Muscle of leg (tissue), 11 donors: ENCODE results near the gene EIF4G1. TPM values are rescaled to one million over a fixed set of nuclear protein-coding genes. Genes with fewer than 3 reads are reported as not detected.

Source experiments
- DNase-seq: peaks from one replicate; pipeline ENCODE4 v3.0.0; 2013
- H3K27ac ChIP-seq: one replicate; pipeline ENCODE4 v1.5.1; 2013; ENCODE audit warnings: mild to moderate bottlenecking, low read length, control low read depth
- H3K27me3 ChIP-seq: one replicate; pipeline ENCODE4 v1.6.1; 2013; ENCODE audit warnings: low read length; ENCODE audit not compliant: control insufficient read depth, insufficient read depth
- H3K36me3 ChIP-seq: one replicate; pipeline ENCODE4 v1.6.1; 2013; ENCODE audit warnings: low read length; ENCODE audit not compliant: control insufficient read depth, insufficient read depth
- H3K4me1 ChIP-seq: one replicate; pipeline ENCODE4 v1.6.1; 2013; ENCODE audit warnings: low read length; ENCODE audit not compliant: control insufficient read depth, insufficient read depth
- H3K4me3 ChIP-seq: one replicate; pipeline ENCODE4 v1.5.1; 2013; ENCODE audit warnings: low read length, control low read depth
- H3K9me3 ChIP-seq: replicated peaks from 2 replicates; pipeline ENCODE4 v1.6.1; 2013; ENCODE audit warnings: low read depth, low read length; ENCODE audit not compliant: control insufficient read depth
- WGBS: methylation state at CpG from one replicate; pipeline ENCODE4 v1.1.5; 2013; ENCODE audit warnings: missing lambda C conversion rate; ENCODE audit not compliant: insufficient coverage; 5-methylcytosine and 5-hydroxymethylcytosine counted together
- polyA plus RNA-seq, 8 donors: library from polyadenylated mRNA; unstranded; fragments of 120-200 nt; gene quantifications; one replicate each; pipeline versions ENCODE4 v1.2.1 to v1.2.3, GENCODE V29; 2013; ENCODE audit warnings: inconsistent platforms in 1 of 8, low replicate concordance in 1 of 8; ENCODE audit not compliant: insufficient read length in 8 of 8, insufficient read depth in 1 of 8
- total RNA-seq: library from RNA; stranded (reverse); fragments of 120-200 nt; gene quantifications from one replicate; pipeline ENCODE4 v1.2.4, GENCODE V29; 2013

The EIF4G1 gene
- total and polyA plus RNA-seq, 9 donors = 115 to 242 (median 193) TPM

- Histone ChIP-seq H3K36me3 (peaks cover 18% of the 10 kb centered on the region), H3K27me3 (no peaks in the 10 kb centered on the region), H3K27ac (no peak overlapping the region), H3K4me3 (no peak overlapping the region), H3K9me3 (no peaks in the 10 kb centered on the region), H3K4me1 (peaks cover 20% of the 10 kb centered on the region)
- no peak for DNase-seq
- WGBS = 82% methylated on average over 6 of the region's 10 CpGs
These were observed 35.4 kb downstream of the EIF4G1 start for GRCh38 chr3:184349563-184350470.

DNA sequence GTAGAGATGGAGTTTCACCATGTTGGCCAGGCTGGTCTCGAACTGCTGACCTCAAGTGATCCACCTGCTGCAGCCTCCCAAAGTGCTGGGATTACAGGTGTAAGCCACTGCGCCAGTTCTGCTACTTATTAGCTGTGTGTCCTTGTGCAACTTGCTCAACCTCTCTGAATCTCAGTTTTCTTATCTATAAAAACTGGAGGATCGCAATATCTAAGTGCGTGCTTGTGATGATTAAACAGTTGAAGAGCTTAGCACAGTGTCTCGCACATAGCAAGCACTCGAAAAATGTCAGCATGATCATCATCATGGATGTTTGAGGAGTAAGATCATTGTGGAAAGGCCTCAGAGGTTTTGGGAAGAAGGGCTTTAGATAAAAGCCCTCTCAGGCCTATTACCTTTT, 36.2 kb downstream of the EIF4G1 start:
- H3K4me3 ChIP-seq = no peak overlapping the region
- H3K4me1 ChIP-seq = peaks cover 16% of the 10 kb centered on the region
- H3K27ac ChIP-seq = no peak overlapping the region
- H3K36me3 ChIP-seq = peaks cover 20% of the 10 kb centered on the region
- 87% methylated on average over 6 of the region's 6 CpGs for whole genome bisulfite sequencing
- H3K9me3 ChIP-seq = no peaks in the 10 kb centered on the region
- H3K27me3 ChIP-seq = no peaks in the 10 kb centered on the region
- DNase-seq = no peak

DNA sequence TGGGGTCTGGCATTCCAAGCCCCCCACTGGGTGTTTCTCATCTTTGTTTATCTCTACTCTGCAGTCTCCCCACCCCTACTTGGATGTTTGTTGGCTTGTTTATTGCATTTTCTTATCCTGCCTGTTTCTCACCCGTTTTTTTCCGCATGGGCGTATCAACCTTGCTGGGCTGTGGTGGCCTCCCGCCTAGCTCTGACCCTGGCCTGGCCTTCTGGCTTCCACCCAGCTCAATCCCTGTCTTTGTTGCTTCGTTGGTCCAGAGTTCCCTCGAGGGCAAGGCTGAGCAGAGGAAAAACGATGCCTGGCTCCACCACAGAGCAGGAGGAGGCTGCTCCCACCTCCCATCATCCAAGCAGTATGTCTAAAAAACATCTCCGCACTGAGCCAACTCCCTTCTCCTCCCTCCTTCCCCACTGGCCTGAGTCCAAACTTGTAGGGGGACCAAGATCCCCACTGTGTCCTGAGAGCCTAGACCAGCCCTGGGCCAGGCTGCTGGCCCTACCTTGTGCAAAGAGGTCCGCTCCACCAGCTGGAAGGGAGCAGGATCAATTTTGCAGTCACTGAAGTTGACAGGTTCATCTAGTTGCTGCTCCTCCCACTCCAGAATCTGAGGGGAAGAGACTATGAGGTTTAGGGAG, 37.2 kb downstream of the EIF4G1 start:
- WGBS = 27% methylated on average over 7 of the region's 9 CpGs
- no peaks in the 10 kb centered on the region for H3K9me3 ChIP-seq
- no peak for DNase-seq
- peaks cover 13% of the 10 kb centered on the region for H3K4me1 ChIP-seq
- no peak overlapping the region for H3K27ac ChIP-seq
- no peaks in the 10 kb centered on the region for H3K27me3 ChIP-seq
- H3K4me3 ChIP-seq = no peak overlapping the region
- H3K36me3 ChIP-seq = peaks cover 21% of the 10 kb centered on the region

GRCh38 chr3:184352149-184352785, 37.9 kb downstream of the EIF4G1 start:
- no peak for DNase-seq
- no peaks in the 10 kb centered on the region for H3K9me3 ChIP-seq
- WGBS = 88% methylated on average over 12 of the region's 15 CpGs

GRCh38 chr3:184352897-184353545, 38.6 kb downstream of the EIF4G1 start:
- Histone ChIP-seq H3K27me3 (no peaks in the 10 kb centered on the region), H3K27ac (no peak overlapping the region), H3K4me3 (no peak overlapping the region), H3K4me1 (peaks cover 8% of the 10 kb centered on the region), H3K9me3 (no peaks in the 10 kb centered on the region), H3K36me3 (peaks cover 31% of the 10 kb centered on the region)
- 81% methylated on average over 2 of the region's 11 CpGs for WGBS
- no peak for DNase-seq

More at GRCh38 chr3:184352149-184352785, 37.9 kb downstream of the EIF4G1 start:
- H3K27ac ChIP-seq = no peak overlapping the region
- no peaks in the 10 kb centered on the region for H3K27me3 ChIP-seq
- H3K4me1 ChIP-seq = peaks cover 13% of the 10 kb centered on the region
- no peak overlapping the region for H3K4me3 ChIP-seq
- H3K36me3 ChIP-seq = peaks cover 24% of the 10 kb centered on the region

DNA sequence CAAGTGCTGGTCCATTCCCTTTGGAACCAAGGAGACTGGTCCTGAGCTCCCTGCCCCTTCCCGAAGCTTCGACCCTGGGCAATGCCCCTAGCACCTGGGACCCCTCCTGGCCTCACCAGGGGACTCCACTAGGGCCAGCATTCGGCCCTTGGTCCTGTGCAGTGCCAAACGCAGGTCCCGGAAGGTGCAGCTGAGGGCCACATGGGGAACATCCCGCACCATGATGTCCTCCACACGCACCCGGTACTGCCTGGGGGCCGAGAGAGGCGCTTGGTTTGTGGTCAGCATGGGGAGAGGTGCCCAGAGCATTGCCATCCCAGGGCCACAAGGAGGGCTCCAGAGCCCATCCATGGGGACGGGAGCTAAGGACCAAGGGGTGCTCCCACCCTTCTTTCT, 39.1 kb downstream of the EIF4G1 start:
- 87% methylated on average over 11 of the region's 11 CpGs for WGBS
- Histone ChIP-seq H3K36me3 (peaks cover 32% of the 10 kb centered on the region), H3K27ac (no peak overlapping the region), H3K27me3 (no peaks in the 10 kb centered on the region), H3K4me1 (peaks cover 6% of the 10 kb centered on the region), H3K9me3 (no peaks in the 10 kb centered on the region), H3K4me3 (no peak overlapping the region)
- DNase-seq = no peak

DNA sequence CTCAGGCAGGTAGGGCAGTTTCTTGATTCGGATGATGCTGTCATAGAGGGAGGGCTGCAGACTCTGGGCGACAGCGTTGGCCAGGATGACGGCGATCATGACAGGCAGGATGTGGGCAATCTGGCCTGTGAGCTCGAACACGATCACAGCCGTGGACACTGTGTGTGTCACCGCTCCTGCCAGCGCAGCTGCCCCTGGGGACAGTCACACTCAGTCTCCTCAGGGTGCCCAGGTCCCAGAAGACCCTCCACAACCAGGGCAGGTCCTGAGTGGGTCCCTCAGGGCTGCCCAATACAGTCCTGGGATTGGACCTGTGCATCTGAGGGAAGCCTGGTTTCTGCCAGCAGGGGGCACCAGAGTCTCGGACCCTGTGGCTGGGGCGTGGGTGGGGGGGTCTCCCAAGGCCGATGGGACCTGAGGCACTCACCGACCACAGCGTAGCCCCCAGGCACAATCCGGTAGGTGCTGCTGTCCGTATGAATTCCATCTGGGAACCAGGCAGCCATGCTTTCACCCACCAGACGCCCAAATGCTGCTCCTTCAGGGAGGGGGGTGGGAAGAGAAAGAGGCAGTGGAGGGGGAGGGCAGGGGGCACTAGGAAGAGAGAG, 39.8 kb downstream of the EIF4G1 start:
- Histone ChIP-seq H3K4me1 (peaks cover 8% of the 10 kb centered on the region), H3K4me3 (no peak overlapping the region), H3K36me3 (peaks cover 32% of the 10 kb centered on the region), H3K9me3 (no peaks in the 10 kb centered on the region), H3K27me3 (no peaks in the 10 kb centered on the region), H3K27ac (no peak overlapping the region)
- 70% methylated on average over 12 of the region's 18 CpGs for WGBS
- peak; percentile 41 for DNase-seq

- Histone ChIP-seq H3K27me3 (no peaks in the 10 kb centered on the region), H3K9me3 (no peaks in the 10 kb centered on the region), H3K4me1 (peaks cover 8% of the 10 kb centered on the region), H3K27ac (no peak overlapping the region), H3K4me3 (no peak overlapping the region), H3K36me3 (peaks cover 32% of the 10 kb centered on the region)
- DNase-seq = no peak
- 76% methylated on average over 5 of the region's 8 CpGs for WGBS
These were observed 40.3 kb downstream of the EIF4G1 start for GRCh38 chr3:184354754-184355153.

GRCh38 chr3:184355261-184356040, 41.0 kb downstream of the EIF4G1 start:
- no peak overlapping the region for H3K4me3 ChIP-seq
- H3K9me3 ChIP-seq = no peaks in the 10 kb centered on the region
- DNase-seq = no peak
- peaks cover 13% of the 10 kb centered on the region for H3K4me1 ChIP-seq
- H3K27ac ChIP-seq = no peak overlapping the region
- no peaks in the 10 kb centered on the region for H3K27me3 ChIP-seq
- 73% methylated on average over 18 of the region's 18 CpGs for WGBS
- H3K36me3 ChIP-seq = peaks cover 32% of the 10 kb centered on the region
